ENCODE measurements around the gene RASGEF1C. TPM values are rescaled to one million over a fixed set of nuclear protein-coding genes. Genes with fewer than 3 reads are reported as not detected.

RASGEF1C gene
- total and polyA plus RNA-seq, 7 donors: 0.35 to 4.2 (median 1.1) TPM; not detected in 2

DNA sequence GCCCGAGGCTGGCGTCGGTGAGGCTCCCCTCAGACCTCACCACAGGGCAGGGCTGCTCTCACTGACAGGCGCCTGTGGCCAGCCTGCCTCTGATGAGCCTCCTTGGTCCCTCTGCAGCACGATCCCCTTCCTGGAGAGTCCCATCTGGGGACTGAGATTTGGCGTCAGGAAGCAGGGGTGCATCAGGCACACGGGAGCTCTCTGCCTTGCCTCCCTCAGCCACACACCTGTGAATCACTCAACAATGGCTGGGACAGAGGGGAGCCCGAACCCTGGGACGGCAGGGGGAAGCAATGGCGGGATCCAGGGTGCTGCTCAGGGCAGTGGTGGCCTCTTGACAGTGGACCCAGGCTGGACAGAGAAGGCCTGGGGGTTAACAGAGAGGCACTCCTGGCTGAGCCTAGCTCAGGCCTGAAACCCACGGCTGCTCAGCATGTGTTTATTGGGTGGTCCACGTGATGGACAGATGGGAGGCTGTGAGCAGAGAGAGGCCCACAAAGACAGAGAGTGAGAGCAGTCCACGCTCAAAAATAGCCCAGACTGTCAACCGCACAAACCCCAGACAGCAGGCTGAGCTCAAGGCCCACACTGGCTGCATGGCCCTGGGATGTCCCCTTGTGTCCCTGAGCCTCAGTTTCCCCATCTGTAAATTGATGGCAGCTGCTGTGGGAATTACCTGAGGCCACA is 11.9 kb downstream of the RASGEF1C start:
- DNase-seq: no peak
- TF ChIP-seq EP300 (IDR thresholded peaks at IDR 0.05): no peak
- TF ChIP-seq, protein P1, sequence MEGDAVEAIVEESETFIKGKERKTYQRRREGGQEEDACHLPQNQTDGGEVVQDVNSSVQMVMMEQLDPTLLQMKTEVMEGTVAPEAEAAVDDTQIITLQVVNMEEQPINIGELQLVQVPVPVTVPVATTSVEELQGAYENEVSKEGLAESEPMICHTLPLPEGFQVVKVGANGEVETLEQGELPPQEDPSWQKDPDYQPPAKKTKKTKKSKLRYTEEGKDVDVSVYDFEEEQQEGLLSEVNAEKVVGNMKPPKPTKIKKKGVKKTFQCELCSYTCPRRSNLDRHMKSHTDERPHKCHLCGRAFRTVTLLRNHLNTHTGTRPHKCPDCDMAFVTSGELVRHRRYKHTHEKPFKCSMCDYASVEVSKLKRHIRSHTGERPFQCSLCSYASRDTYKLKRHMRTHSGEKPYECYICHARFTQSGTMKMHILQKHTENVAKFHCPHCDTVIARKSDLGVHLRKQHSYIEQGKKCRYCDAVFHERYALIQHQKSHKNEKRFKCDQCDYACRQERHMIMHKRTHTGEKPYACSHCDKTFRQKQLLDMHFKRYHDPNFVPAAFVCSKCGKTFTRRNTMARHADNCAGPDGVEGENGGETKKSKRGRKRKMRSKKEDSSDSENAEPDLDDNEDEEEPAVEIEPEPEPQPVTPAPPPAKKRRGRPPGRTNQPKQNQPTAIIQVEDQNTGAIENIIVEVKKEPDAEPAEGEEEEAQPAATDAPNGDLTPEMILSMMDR (IDR thresholded peaks at IDR 0.05): no peak
- TF ChIP-seq POLR2AphosphoS5 (IDR thresholded peaks at IDR 0.05): no peak
- no peak for TF ChIP-seq POLR2A (IDR thresholded peaks at IDR 0.05)
- Histone ChIP-seq H3K27me3 (peaks cover 0 to 11% (median 0%) of the 10 kb centered on the region in 3 donors), H3K4me1 (no peaks in the 10 kb centered on the region), H3K27ac (no peak overlapping the region), H3K36me3 (no peaks in the 10 kb centered on the region), H3K9me3 (no peaks in the 10 kb centered on the region), H3K4me3 (no peak overlapping the region)
- WGBS, 2 donors: 79 to 86% methylated on average over 14 of the region's 14 CpGs
- intact Hi-C loops (cut with DNase I): no loop called here

DNA sequence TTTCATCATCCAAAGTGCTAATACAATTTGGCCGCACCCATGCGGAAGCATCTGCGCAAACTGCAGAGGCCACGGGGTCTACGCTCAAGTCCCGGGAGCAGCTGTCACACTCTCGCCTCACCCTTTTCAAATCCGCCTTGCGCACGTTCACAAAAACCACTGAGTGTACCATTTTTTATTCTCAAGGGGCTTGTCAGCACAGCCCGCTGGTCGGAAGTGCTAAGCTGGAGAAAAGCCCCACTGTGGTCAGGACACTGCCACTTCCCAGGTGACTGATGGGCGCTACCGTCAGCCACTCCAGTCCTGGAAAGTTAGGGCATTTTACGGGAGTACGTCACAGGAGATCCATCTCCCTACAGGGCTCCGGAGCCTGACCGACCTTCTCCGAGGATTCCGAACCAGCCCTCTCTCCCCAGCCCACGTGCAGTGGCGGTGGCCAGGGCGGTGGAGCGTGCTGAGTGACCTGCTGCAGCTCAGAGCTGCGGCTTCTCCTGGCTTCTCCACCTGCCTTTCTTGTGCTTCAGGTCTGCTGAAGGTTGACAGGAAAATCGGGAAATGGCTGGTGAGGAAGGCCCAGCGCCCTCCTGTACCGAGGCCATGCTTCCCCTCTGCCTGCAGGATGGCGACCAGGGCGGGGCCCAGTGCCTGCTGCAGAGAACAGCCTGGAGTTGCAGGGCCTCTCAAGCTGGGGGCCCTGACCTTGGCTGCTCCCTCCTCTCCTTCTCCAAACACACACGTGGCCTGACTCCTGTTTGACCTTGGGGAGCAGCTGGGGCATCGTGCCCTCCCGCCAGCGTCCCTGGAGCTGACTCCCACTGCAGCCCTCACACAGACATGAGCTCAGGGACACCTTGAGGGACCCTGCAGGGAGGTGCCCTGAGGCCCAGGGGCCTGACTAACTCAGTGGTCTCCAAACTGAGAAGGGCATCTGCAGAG is 14.3 kb downstream of the RASGEF1C start:
- H3K36me3 ChIP-seq: no peaks in the 10 kb centered on the region
- 87% methylated on average over 34 of the region's 34 CpGs for WGBS, 2 donors
- no peak overlapping the region for H3K4me3 ChIP-seq
- H3K27me3 ChIP-seq: peaks cover 0 to 11% (median 0%) of the 10 kb centered on the region in 3 donors
- H3K27ac ChIP-seq: no peak overlapping the region
- H3K9me3 ChIP-seq: no peaks in the 10 kb centered on the region
- DNase-seq: no peak
- no peaks in the 10 kb centered on the region for H3K4me1 ChIP-seq
- TF ChIP-seq EP300 (IDR thresholded peaks at IDR 0.05) (no peak), POLR2A (IDR thresholded peaks at IDR 0.05) (no peak), POLR2AphosphoS5 (IDR thresholded peaks at IDR 0.05) (no peak)
- TF ChIP-seq, protein P1 (IDR thresholded peaks at IDR 0.05): no peak
- intact Hi-C loops (cut with DNase I): no loop called here

DNA sequence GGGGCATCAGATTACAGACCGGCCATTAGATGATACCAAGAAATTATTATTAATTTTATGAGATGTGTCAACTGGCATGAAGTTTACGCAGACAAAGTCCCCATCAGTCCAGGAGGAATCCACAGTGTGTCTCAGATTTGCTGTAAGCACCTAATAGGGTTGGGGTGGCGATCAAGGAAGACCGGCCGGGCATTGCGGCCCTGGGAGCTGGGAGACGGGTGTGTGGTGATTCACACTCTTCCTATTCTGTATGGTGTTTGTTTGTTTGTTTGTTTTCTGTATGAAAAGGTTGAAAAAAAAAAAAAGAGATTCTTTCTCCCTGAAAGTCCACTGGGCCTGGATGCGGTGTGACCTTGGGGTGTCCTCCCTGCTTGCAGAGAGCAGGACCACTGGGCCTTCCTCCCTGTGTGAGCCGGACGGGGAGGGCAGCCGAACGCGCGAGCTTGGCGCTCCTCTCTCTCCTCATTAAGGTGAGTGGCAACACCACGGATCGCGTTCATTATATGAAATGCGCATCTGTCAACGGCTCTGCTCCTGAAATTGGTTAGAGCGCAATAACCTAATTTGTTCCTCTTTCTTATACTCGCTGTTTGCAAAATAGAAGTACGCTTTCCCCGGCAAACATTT is 15.1 kb downstream of the RASGEF1C start:
- DNase-seq: no peak
- no peaks in the 10 kb centered on the region for H3K36me3 ChIP-seq
- H3K4me3 ChIP-seq: no peak overlapping the region
- no peaks in the 10 kb centered on the region for H3K4me1 ChIP-seq
- H3K27me3 ChIP-seq: peaks cover 0 to 11% (median 0%) of the 10 kb centered on the region in 3 donors
- intact Hi-C loops (cut with DNase I): no loop called here
- H3K9me3 ChIP-seq: no peaks in the 10 kb centered on the region
- no peak overlapping the region for H3K27ac ChIP-seq
- WGBS, 2 donors: 93 to 96% methylated on average over 24 of the region's 24 CpGs
- TF ChIP-seq POLR2A (IDR thresholded peaks at IDR 0.05) (no peak), EP300 (IDR thresholded peaks at IDR 0.05) (no peak), POLR2AphosphoS5 (IDR thresholded peaks at IDR 0.05) (no peak)
- TF ChIP-seq, protein P1 (IDR thresholded peaks at IDR 0.05): no peak

DNA sequence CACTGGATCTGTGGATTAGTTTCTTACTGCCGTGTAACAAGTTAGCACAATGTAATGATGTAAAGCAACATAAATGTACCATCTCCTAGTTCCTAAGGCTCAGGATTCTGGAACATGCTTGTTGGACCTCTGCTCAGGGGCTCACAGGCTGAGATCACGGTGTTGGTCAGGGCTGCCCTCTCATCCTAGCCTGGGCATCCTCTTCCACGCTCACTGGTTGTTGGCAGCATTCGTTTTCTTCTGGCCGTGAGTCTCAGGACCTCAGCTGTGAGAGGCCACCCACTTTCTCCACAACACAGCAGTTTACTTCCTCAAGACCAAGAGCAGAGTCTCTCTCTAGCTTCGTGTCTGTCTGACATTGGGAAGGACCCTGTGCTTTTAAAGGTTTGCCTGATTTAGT is 17.3 kb downstream of the RASGEF1C start:
- Histone ChIP-seq H3K4me1 (no peaks in the 10 kb centered on the region), H3K27ac (no peak overlapping the region), H3K9me3 (no peaks in the 10 kb centered on the region), H3K4me3 (no peak overlapping the region), H3K27me3 (no peaks in the 10 kb centered on the region), H3K36me3 (no peaks in the 10 kb centered on the region)
- TF ChIP-seq, protein P1 (IDR thresholded peaks at IDR 0.05): no peak
- TF ChIP-seq POLR2AphosphoS5 (IDR thresholded peaks at IDR 0.05): no peak
- TF ChIP-seq EP300 (IDR thresholded peaks at IDR 0.05): no peak
- TF ChIP-seq POLR2A (IDR thresholded peaks at IDR 0.05): no peak
- no peak for DNase-seq
- WGBS, 2 donors: 56 to 57% methylated on average over 6 of the region's 6 CpGs
- intact Hi-C loops (cut with DNase I): no loop called here
